HepG2 (cell line): ENCODE data around the gene PPP4R3A. TPM values are rescaled to one million over a fixed set of nuclear protein-coding genes. Genes with fewer than 3 reads are reported as not detected.
A peak's percentile ranks its signal among the peaks of the same experiment; 100 is the strongest.

Experiments
- CEBPG ChIP-seq: IDR thresholded peaks from 2 replicates; pipeline ENCODE4 v1.6.1; 2016
- HNRNPLL ChIP-seq: fragments of 200-400 bp; formaldehyde crosslinking; IDR thresholded peaks from 2 replicates; pipeline ENCODE4 v1.6.1; 2017; ENCODE audit warnings: mild to moderate bottlenecking, low read depth, low read length; ENCODE audit not compliant: poor library complexity, severe bottlenecking
- HOXD1 ChIP-seq: sonication (generic); formaldehyde crosslinking; IDR thresholded peaks from 2 replicates; pipeline ENCODE4 v1.5.0; 2020; ENCODE audit warnings: missing genetic modification reagents
- IRX3 ChIP-seq: sonication (generic); formaldehyde crosslinking; IDR thresholded peaks from 2 replicates; pipeline ENCODE4 v1.8.1; 2023; ENCODE audit warnings: mild to moderate bottlenecking, low read depth, missing genetic modification reagents, borderline replicate concordance
- KDM4B ChIP-seq: sonication (generic); formaldehyde crosslinking; IDR thresholded peaks from 2 replicates; pipeline ENCODE4 v1.4.0; 2020; ENCODE audit warnings: missing genetic modification reagents
- KLF11 ChIP-seq: IDR thresholded peaks from 2 replicates; pipeline ENCODE4 v1.6.1; 2016; ENCODE audit warnings: missing compliant biosample characterization
- MAZ ChIP-seq, 2 experiments: sonication (generic) in 1 of 2; formaldehyde crosslinking in 1 of 2; IDR thresholded peaks; 2 replicates each; pipeline versions ENCODE4 v1.5.0 to v1.6.1; 2012 to 2020; ENCODE audit warnings: low read depth in 2 of 2, mild to moderate bottlenecking in 2 of 2, borderline replicate concordance in 1 of 2, improper control_type of control experiment in 1 of 2, low read length in 1 of 2, missing genetic modification reagents in 1 of 2, moderate library complexity in 1 of 2
- MED1 ChIP-seq: sonication (generic); formaldehyde crosslinking; IDR thresholded peaks from 2 replicates; pipeline ENCODE4 v1.4.0; 2020; ENCODE audit warnings: missing genetic modification reagents
- MED8 ChIP-seq: sonication (generic); formaldehyde crosslinking; IDR thresholded peaks from 2 replicates; pipeline ENCODE4 v1.8.1; 2023; ENCODE audit warnings: mild to moderate bottlenecking, missing genetic modification reagents; ENCODE audit not compliant: insufficient replicate concordance
- MTA1 ChIP-seq: sonication (generic); formaldehyde crosslinking; IDR thresholded peaks from 2 replicates; pipeline ENCODE4 v1.4.0; 2020; ENCODE audit warnings: missing genetic modification reagents, mild to moderate bottlenecking, borderline replicate concordance
- MTA3 ChIP-seq: sonication (generic); formaldehyde crosslinking; IDR thresholded peaks from 2 replicates; pipeline ENCODE4 v1.4.0; 2020; ENCODE audit warnings: missing genetic modification reagents
- MYNN ChIP-seq: sonication (generic); formaldehyde crosslinking; IDR thresholded peaks from 2 replicates; pipeline ENCODE4 v1.4.0; 2020; ENCODE audit warnings: mild to moderate bottlenecking, low read depth, missing genetic modification reagents
- NFIB ChIP-seq: sonication (generic); formaldehyde crosslinking; IDR thresholded peaks from 2 replicates; pipeline ENCODE4 v1.9.0; 2021; ENCODE audit warnings: missing genetic modification reagents, mild to moderate bottlenecking, borderline replicate concordance
- NR2F6 ChIP-seq, 2 experiments: IDR thresholded peaks; 2 replicates each; pipeline ENCODE4 v1.6.1; 2016; ENCODE audit warnings: antibody characterized with exemption in 1 of 2, mild to moderate bottlenecking in 1 of 2
- RNF2 ChIP-seq: fragments of 450-650 bp; conservative IDR thresholded peaks from 2 replicates; pipeline ENCODE4 v1.6.1; 2016; ENCODE audit warnings: low read depth
- SALL1 ChIP-seq: sonication (generic); formaldehyde crosslinking; IDR thresholded peaks from 2 replicates; pipeline ENCODE4 v1.8.0; 2022; ENCODE audit warnings: mild to moderate bottlenecking, missing genetic modification reagents
- ZNF263 ChIP-seq: sonication (generic); formaldehyde crosslinking; IDR thresholded peaks from 2 replicates; pipeline ENCODE4 v1.4.0; 2020; ENCODE audit warnings: missing genetic modification reagents
- ZNF720 ChIP-seq: sonication (generic); formaldehyde crosslinking; IDR thresholded peaks from 2 replicates; pipeline ENCODE4 v1.4.0; 2020; ENCODE audit warnings: missing genetic modification reagents
- polyA plus RNA-seq, 8 experiments: library from polyadenylated mRNA; depleted of rRNA in 3 of 8; stranded (reverse) in 7 of 8; unstranded in 1 of 8; fragments of >200 nt; fragmentation: Illumina TruSeq in 4 of 8; extraction: Trizol in 4 of 8; gene quantifications; 2 replicates each; pipeline versions ENCODE4 v1.2.1 to v1.2.3, GENCODE V29; 2011 to 2016; ENCODE audit warnings: low read depth in 4 of 8, missing spikeins in 1 of 8, mixed read lengths in 1 of 8; ENCODE audit not compliant: insufficient read depth in 1 of 8
- total RNA-seq, 5 experiments: library from RNA; depleted of rRNA; stranded (reverse); fragments of >200 nt; fragmentation: Illumina TruSeq; extraction: Trizol; gene quantifications; 2 replicates each; pipeline ENCODE4 v1.2.3, GENCODE V29; 2016; ENCODE audit warnings: low read depth in 1 of 5
- TF ChIP-seq, protein P1 (sequence below): sonication (generic); formaldehyde crosslinking; IDR thresholded peaks from 2 replicates; pipeline ENCODE4 v1.5.1; 2020; ENCODE audit warnings: missing genetic modification reagents, mild to moderate bottlenecking, borderline replicate concordance
- TF ChIP-seq, protein P2 (sequence below): sonication (generic); formaldehyde crosslinking; IDR thresholded peaks from 2 replicates; pipeline ENCODE4 v1.5.0; 2020; ENCODE audit warnings: missing genetic modification reagents
- TF ChIP-seq, protein P3 (sequence below): sonication (generic); formaldehyde crosslinking; IDR thresholded peaks from 2 replicates; pipeline ENCODE4 v1.4.0; 2020; ENCODE audit warnings: low read depth, mild to moderate bottlenecking, missing genetic modification reagents
- TF ChIP-seq, protein P4 (sequence below): IDR thresholded peaks from 2 replicates; pipeline ENCODE4 v1.6.1; 2016; ENCODE audit warnings: low read depth
- TF ChIP-seq, protein P5 (sequence below): sonication (generic); formaldehyde crosslinking; IDR thresholded peaks from 2 replicates; pipeline ENCODE4 v1.8.0; 2022; ENCODE audit warnings: mild to moderate bottlenecking, missing genetic modification reagents, moderate library complexity

The PPP4R3A gene
- total and polyA plus RNA-seq, 2 of the 13 experiments (the other 11 are each of a cell fraction or from before 2014, with no cell fraction given): 22.5 to 57.4 TPM

DNA sequence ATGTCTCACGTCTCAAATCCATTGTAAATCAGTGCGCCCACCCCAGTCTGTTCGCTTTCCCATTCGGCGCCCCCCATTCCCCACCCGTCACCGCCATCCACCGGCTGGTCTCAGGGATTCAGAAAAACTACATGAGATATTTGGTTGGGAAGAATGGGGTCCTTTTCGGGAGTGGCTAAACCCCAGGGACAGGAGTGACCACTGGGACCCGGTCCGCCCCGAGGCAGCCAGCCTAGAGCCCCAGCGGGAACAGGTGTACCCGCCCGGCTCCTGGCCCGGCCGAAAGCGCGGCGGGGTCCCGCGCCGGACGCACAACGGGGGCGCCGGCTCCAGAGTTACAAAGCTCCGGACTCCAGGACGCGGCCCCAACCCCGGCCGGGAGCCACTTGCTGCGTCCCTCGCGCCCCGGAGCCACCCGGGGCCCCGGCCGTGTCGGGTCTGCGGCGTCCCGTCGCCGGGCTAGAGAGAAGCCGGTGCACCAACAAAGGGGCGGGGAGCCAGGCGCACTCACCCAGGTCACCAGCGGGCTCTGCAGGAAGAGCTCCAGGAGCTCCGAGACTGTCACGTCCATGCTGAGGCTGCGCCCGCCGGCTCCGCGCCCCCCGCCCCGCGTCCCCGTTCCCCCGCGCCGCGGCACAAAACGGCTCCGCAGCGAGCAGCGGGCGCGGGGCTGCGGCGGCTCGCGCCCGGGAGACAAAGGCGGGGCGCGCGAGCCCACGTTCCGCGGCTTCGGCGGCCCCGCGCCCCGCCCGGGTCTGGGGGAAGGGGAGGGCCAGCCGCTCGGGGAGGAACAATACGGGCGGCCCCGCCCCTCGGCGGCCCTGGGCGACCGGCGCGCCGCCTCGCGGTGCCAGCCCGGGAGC is 92.8 kb downstream of the PPP4R3A start, which contains the start of gene CCDC88C (continued):
- TF ChIP-seq MTA3 (CRISPR knock-in tag): no peak
- TF ChIP-seq MED8: peak; percentile 0
- TF ChIP-seq, protein P1, sequence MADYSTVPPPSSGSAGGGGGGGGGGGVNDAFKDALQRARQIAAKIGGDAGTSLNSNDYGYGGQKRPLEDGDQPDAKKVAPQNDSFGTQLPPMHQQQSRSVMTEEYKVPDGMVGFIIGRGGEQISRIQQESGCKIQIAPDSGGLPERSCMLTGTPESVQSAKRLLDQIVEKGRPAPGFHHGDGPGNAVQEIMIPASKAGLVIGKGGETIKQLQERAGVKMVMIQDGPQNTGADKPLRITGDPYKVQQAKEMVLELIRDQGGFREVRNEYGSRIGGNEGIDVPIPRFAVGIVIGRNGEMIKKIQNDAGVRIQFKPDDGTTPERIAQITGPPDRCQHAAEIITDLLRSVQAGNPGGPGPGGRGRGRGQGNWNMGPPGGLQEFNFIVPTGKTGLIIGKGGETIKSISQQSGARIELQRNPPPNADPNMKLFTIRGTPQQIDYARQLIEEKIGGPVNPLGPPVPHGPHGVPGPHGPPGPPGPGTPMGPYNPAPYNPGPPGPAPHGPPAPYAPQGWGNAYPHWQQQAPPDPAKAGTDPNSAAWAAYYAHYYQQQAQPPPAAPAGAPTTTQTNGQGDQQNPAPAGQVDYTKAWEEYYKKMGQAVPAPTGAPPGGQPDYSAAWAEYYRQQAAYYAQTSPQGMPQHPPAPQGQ (CRISPR knock-in tag): no peak
- TF ChIP-seq SALL1 (CRISPR knock-in tag): no peak
- peak; percentile 20 for TF ChIP-seq HNRNPLL
- no peak for TF ChIP-seq CEBPG
- 0 out of 2 replicates have a peak, but pooled peaks have one; percentile 14 for TF ChIP-seq MED1 (CRISPR knock-in tag)
- TF ChIP-seq RNF2: no peak
- no peak for TF ChIP-seq ZNF263
- no peak for TF ChIP-seq KLF11
- no peak for TF ChIP-seq IRX3 (CRISPR knock-in tag)
- TF ChIP-seq MTA1 (CRISPR knock-in tag): no peak
- TF ChIP-seq, protein P2, sequence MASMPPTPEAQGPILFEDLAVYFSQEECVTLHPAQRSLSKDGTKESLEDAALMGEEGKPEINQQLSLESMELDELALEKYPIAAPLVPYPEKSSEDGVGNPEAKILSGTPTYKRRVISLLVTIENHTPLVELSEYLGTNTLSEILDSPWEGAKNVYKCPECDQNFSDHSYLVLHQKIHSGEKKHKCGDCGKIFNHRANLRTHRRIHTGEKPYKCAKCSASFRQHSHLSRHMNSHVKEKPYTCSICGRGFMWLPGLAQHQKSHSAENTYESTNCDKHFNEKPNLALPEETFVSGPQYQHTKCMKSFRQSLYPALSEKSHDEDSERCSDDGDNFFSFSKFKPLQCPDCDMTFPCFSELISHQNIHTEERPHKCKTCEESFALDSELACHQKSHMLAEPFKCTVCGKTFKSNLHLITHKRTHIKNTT (CRISPR knock-in tag): no peak
- TF ChIP-seq HOXD1 (CRISPR knock-in tag): no peak
- peak; percentile 53; the same call in 1 of the 2 replicates for TF ChIP-seq MAZ (IDR thresholded peaks at IDR 0.05; ENCODE audit: borderline replicate concordance, low read depth, low read length)
- TF ChIP-seq MAZ (CRISPR knock-in tag; IDR thresholded peaks at IDR 0.05; ENCODE audit: low read depth): no peak; the same call in 1 of the 2 replicates
- TF ChIP-seq, protein P3, sequence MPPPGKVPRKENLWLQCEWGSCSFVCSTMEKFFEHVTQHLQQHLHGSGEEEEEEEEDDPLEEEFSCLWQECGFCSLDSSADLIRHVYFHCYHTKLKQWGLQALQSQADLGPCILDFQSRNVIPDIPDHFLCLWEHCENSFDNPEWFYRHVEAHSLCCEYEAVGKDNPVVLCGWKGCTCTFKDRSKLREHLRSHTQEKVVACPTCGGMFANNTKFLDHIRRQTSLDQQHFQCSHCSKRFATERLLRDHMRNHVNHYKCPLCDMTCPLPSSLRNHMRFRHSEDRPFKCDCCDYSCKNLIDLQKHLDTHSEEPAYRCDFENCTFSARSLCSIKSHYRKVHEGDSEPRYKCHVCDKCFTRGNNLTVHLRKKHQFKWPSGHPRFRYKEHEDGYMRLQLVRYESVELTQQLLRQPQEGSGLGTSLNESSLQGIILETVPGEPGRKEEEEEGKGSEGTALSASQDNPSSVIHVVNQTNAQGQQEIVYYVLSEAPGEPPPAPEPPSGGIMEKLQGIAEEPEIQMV (CRISPR knock-in tag): no peak
- TF ChIP-seq, protein P4, sequence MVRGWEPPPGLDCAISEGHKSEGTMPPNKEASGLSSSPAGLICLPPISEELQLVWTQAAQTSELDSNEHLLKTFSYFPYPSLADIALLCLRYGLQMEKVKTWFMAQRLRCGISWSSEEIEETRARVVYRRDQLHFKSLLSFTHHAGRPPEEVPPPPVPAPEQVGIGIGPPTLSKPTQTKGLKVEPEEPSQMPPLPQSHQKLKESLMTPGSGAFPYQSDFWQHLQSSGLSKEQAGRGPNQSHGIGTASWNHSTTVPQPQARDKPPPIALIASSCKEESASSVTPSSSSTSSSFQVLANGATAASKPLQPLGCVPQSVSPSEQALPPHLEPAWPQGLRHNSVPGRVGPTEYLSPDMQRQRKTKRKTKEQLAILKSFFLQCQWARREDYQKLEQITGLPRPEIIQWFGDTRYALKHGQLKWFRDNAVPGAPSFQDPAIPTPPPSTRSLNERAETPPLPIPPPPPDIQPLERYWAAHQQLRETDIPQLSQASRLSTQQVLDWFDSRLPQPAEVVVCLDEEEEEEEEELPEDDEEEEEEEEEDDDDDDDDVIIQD (CRISPR knock-in tag): no peak
- no peak for TF ChIP-seq MYNN (CRISPR knock-in tag)
- TF ChIP-seq, protein P5, sequence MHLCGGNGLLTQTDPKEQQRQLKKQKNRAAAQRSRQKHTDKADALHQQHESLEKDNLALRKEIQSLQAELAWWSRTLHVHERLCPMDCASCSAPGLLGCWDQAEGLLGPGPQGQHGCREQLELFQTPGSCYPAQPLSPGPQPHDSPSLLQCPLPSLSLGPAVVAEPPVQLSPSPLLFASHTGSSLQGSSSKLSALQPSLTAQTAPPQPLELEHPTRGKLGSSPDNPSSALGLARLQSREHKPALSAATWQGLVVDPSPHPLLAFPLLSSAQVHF: no peak
- no peak for TF ChIP-seq NFIB (CRISPR knock-in tag)
- TF ChIP-seq KDM4B (CRISPR knock-in tag): no peak
- TF ChIP-seq NR2F6 (IDR thresholded peaks at IDR 0.05): no peak
- TF ChIP-seq NR2F6 (CRISPR knock-in tag; IDR thresholded peaks at IDR 0.05): no peak
- TF ChIP-seq ZNF720 (CRISPR knock-in tag): no peak
